Subcutaneous abdominal adipose tissue (tissue), 5 donors: ENCODE data around the gene AAMP.
"Not testable (repeated sequence)": the region's sequence is repeated elsewhere in the genome, so short reads cannot be mapped to it uniquely, and the experiment has no call there.

Source experiments
- H3K27ac ChIP-seq: one replicate; pipeline ENCODE4 v1.7.0; 2013; ENCODE audit warnings: low read depth, mild to moderate bottlenecking, inconsistent platforms, low read length, moderate library complexity
- H3K27me3 ChIP-seq, 5 donors: one replicate each; pipeline ENCODE4 v1.7.0; 2013; ENCODE audit warnings: low read length in 5 of 5, inconsistent platforms in 1 of 5; ENCODE audit not compliant: control insufficient read depth in 5 of 5, insufficient read depth in 4 of 5
- H3K36me3 ChIP-seq, 5 donors: one replicate each; pipeline ENCODE4 v1.7.0; 2013; ENCODE audit warnings: low read length in 5 of 5; ENCODE audit not compliant: control insufficient read depth in 5 of 5, insufficient read depth in 5 of 5
- H3K4me1 ChIP-seq, 5 donors: one replicate each; pipeline ENCODE4 v1.7.0; 2013; ENCODE audit warnings: low read length in 5 of 5, mild to moderate bottlenecking in 3 of 5, moderate library complexity in 1 of 5; ENCODE audit not compliant: control insufficient read depth in 5 of 5, insufficient read depth in 5 of 5
- H3K4me3 ChIP-seq, 5 donors: one replicate each; pipeline ENCODE4 v1.7.0; 2013; ENCODE audit warnings: low read length in 5 of 5, low read depth in 1 of 5
- H3K9ac ChIP-seq, 5 donors: one replicate each; pipeline ENCODE4 v1.7.0; 2013; ENCODE audit warnings: low read length in 5 of 5, mild to moderate bottlenecking in 4 of 5, moderate library complexity in 3 of 5
- H3K9me3 ChIP-seq, 5 donors: one replicate each; pipeline ENCODE4 v1.7.0; 2013; ENCODE audit warnings: low read length in 5 of 5; ENCODE audit not compliant: control insufficient read depth in 5 of 5
- donor health status: healthy.
- donor health status: healthy.
- donor health status: healthy.
- donor health status: healthy.
- donor health status: healthy.

AAMP gene, protein sequence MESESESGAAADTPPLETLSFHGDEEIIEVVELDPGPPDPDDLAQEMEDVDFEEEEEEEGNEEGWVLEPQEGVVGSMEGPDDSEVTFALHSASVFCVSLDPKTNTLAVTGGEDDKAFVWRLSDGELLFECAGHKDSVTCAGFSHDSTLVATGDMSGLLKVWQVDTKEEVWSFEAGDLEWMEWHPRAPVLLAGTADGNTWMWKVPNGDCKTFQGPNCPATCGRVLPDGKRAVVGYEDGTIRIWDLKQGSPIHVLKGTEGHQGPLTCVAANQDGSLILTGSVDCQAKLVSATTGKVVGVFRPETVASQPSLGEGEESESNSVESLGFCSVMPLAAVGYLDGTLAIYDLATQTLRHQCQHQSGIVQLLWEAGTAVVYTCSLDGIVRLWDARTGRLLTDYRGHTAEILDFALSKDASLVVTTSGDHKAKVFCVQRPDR

DNA sequence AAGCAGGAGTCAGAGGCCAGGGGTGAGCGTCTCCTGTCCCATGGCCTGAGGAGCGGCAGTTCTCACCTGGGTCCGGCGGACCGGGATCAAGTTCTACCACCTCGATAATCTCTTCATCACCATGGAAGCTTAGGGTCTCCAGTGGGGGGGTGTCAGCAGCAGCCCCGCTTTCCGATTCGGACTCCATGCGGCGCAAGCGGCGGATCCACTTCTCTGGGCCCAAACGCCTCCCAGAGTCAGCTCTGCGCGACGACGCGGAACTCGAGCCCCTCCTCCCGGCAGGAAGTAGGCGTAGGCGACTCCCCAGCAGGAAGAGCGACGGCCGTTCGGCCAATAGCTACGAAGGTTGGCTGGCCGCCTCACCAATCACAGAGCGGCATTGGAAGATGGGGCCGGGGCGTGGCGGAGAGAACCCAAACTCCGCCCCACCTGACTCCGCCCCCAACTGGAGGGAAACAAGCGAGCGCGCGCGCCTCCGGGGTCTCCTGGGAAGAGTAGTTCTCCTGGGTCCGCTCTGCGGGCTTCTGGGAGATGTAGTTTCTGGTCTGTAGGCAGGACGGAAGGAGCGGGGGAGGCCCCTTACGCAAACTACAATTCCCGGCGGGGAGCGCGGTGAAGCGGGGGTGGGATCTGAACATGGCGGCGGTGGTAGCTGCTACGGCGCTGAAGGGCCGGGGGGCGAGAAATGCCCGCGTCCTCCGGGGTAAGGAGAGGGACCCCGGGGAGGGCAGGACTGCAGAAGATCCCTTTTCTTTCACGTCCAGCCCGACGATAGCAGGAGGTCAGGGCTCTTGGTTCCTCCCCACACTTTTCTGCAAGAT is at the start of gene AAMP, which contains the start of gene PNKD:
Gene AAMP, minus strand, starts transcription at position 238 of the 821 bp plus-strand sequence. Its CDS starts 51 bp downstream, at position 187.
Gene PNKD, plus strand, starts transcription at position 620 of the 821 bp plus-strand sequence. Its CDS starts 17 bp downstream, at position 637.
- Histone ChIP-seq H3K9ac (peak within 1 kb of the TSS; percentile 89 to 98 (median 93)), H3K27ac (peak within 1 kb of the TSS; percentile 88), H3K4me3 (peak within 1 kb of the TSS; percentile 90 to 97 (median 96)), H3K27me3 (no peaks in the 10 kb centered on the region), H3K4me1 (peaks cover 13 to 63% (median 52%) of the 10 kb centered on the region in 5 donors), H3K9me3 (no peaks in the 10 kb centered on the region), H3K36me3 (peaks cover 0 to 43% (median 42%) of the 10 kb centered on the region in 5 donors)

DNA sequence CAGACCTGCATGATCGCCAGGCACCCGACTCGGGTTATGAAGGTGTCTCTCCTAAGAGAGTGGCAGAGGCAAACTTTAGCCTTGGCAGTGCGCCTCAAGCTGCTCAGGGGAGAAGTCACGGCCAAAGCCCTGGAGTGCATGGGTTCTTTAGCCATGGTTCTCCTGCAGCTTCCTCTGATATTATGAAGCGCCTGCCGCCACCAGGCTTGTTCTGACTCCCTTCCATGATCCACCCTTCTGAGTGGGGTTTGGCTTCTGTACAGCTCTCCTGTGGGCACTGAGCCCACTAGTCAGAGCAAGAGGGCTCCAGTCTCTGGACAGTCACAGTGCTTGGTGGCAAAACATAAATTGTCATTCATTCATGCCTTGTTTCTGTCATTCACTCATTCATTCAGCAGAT is 48.3 kb upstream of the AAMP start:
- H3K36me3 ChIP-seq = no peaks in the 10 kb centered on the region
- no peaks in the 10 kb centered on the region for H3K27me3 ChIP-seq
- peaks cover 6 to 18% (median 8%) of the 10 kb centered on the region in 5 donors for H3K4me1 ChIP-seq
- no peak overlapping the region for H3K9ac ChIP-seq
- no peak overlapping the region for H3K27ac ChIP-seq
- no peaks in the 10 kb centered on the region for H3K9me3 ChIP-seq
- H3K4me3 ChIP-seq = no peak overlapping the region

DNA sequence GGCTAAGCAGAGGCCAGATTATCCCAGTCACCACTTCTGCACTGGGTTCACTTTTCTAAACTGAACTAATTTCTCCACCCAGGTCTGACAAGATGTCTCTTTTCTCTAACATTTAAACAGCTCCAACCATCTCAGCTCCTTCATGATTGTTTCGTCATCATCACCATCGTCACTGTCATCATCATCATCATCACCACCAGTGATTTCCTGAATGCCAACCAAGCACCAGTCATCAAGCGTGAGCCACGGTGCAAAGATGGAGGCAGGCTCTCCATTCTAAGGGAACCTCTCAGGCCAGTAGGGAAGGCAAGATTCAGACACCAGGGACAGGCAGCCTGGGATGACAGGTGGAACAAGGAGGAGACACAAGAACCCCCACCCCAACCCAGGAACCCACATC is 47.9 kb upstream of the AAMP start:
- Histone ChIP-seq H3K4me3 (no peak overlapping the region), H3K36me3 (no peaks in the 10 kb centered on the region), H3K4me1 (peaks cover 6 to 18% (median 8%) of the 10 kb centered on the region in 5 donors), H3K27ac (no peak overlapping the region), H3K27me3 (no peaks in the 10 kb centered on the region), H3K9ac (no peak overlapping the region), H3K9me3 (no peaks in the 10 kb centered on the region)

DNA sequence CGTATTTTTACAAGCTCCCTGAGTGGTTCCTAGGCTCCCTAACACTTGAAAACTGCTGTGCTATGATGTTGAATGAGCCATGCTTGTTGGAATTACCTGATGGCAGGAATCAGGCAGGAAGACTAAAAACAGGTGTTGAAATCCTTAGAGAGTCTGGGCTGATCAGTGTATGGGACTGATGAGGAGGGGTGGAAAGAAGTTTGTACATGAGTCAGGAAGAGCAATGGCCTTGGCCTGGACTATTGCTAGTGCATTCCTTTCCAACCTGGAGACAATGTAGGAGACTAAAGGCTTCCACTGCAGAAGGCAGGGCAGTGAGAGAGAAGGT is 47.3 kb upstream of the AAMP start:
- Histone ChIP-seq H3K27me3 (no peaks in the 10 kb centered on the region), H3K9ac (no peak overlapping the region), H3K27ac (no peak overlapping the region), H3K4me3 (no peak overlapping the region), H3K36me3 (no peaks in the 10 kb centered on the region), H3K9me3 (no peaks in the 10 kb centered on the region), H3K4me1 (peaks cover 1 to 12% (median 3%) of the 10 kb centered on the region in 5 donors)

DNA sequence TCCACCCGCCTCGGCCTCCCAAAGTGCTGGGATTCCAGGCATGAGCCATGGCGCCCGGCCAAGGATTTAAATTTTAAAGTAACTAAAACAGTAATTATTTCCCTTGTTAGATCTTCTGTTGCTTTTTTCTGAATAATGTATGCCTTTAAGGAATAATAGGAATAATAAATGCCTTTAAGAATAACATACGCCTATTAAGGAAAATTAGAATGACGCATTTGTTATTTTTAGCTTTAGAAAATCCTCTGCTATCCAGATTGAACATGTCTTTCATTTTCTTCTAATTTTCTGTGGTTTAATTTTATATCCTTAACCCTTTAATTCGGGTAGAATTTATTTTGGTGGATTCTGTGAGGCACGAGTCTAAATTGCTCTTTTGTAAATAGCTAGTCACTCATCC is 45.5 kb upstream of the AAMP start:
- Histone ChIP-seq H3K9ac (no peak overlapping the region), H3K27me3 (no peaks in the 10 kb centered on the region), H3K36me3 (no peaks in the 10 kb centered on the region), H3K4me1 (peaks cover 0 to 2% (median 0%) of the 10 kb centered on the region in 5 donors), H3K27ac (no peak overlapping the region), H3K9me3 (no peaks in the 10 kb centered on the region), H3K4me3 (no peak overlapping the region)

DNA sequence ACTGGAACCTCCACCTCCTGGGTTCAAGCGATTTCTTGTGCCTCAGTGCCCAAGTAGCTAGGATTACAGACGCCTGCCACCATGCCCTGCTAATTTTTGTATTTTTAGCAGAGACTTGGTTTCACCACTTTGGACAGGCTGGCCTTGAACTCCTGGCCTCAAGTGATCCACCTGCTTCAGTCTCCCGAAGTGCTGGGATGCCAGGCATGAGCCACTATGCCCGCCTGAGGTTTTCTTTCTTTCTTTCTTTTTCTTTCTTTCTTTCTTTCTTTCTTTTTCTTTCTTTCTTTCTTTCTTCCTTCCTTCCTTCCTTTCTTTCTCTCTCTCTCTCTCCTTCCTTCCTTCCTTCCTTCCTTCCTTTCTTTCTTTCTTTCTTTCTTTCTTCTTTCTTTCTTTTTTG is 44.8 kb upstream of the AAMP start:
- not testable (repeated sequence) for H3K36me3 ChIP-seq, H3K27ac ChIP-seq, H3K9ac ChIP-seq, H3K27me3 ChIP-seq, H3K4me3 ChIP-seq, H3K4me1 ChIP-seq, H3K9me3 ChIP-seq

DNA sequence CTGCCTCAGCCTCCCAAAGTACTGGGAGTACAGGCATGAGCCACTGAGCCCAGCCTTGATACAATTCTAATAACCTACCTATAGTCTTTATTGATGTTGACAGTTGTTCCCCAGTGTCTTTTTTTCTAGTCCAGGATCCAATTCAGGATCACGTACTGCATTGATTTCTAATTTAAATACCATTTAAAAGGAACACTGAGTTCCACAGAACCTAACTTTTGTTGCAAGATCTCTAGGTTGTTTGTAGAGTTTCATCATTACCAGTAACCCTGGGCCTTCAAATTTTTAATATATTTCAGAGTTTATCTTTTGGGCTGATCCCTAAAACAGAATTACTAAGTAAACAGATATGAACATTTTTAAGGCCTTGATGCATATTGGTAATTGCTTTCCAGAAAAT is 43.4 kb upstream of the AAMP start:
- H3K9me3 ChIP-seq = no peaks in the 10 kb centered on the region
- H3K36me3 ChIP-seq = no peaks in the 10 kb centered on the region
- peaks cover 0 to 4% (median 0%) of the 10 kb centered on the region in 5 donors for H3K4me1 ChIP-seq
- no peaks in the 10 kb centered on the region for H3K27me3 ChIP-seq
- H3K4me3 ChIP-seq = no peak overlapping the region
- no peak overlapping the region for H3K27ac ChIP-seq
- H3K9ac ChIP-seq = no peak overlapping the region

DNA sequence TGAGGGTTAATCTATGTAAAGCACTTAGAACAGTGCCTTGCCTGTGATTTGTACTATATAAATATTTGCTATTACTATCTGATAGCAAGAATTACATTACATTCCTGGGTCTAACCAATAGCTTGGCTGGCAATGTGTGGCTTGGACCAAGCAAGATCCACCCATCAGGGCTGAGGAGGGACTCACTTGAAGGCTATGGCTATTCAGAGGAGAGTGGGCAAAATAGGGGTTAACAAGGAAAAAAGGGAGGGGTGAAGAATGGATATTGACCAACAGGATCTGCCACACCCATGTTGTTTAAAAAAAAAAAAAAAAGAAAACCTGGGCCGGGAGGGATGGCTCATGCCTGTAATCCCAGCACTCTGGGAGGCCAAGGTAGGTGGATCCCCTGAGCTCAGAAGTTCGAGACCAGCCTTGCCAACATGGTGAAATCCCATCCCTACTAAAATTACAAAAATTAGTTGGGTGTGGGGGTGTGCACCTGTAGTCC is 42.4 kb upstream of the AAMP start:
- Histone ChIP-seq H3K27me3 (no peaks in the 10 kb centered on the region), H3K36me3 (no peaks in the 10 kb centered on the region), H3K27ac (no peak overlapping the region), H3K9me3 (no peaks in the 10 kb centered on the region), H3K4me1 (peaks cover 0 to 4% (median 0%) of the 10 kb centered on the region in 5 donors), H3K9ac (no peak overlapping the region), H3K4me3 (no peak overlapping the region)

DNA sequence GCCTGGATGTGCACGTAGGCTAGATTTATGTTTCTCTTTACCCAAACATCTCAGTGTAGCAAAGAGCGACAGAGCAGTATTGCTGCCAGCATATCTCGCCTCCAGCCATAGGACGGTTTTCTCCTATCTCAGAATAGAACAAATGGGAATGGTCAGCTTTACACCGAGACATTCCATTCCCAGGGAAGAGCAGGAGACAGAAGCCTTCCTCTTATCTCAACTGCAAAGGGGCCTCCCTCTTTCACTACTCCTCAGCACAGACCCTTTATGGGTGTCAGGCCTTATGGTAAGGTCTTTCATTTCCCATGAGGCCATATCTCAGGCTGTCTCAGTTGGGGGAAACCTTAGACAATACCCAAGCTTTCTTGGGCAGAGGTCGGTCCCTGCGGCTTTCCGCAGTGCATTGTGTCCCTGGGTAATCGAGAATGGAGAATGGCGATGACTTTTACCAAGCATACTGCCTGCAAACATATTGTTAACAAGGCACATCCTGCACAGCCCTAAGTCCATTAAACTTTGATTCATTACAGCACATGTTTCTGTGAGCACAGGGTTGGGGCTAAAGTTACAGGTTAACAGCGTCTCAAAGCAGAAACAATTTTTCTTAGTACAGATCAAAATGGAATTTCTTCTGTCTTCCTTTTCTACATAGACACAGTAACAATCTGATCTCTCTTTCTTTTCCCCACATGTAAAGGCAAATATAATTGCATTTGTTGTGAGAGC is 41.8 kb upstream of the AAMP start:
- not testable (repeated sequence) for H3K9ac ChIP-seq, H3K27me3 ChIP-seq, H3K4me1 ChIP-seq, H3K36me3 ChIP-seq, H3K9me3 ChIP-seq, H3K4me3 ChIP-seq, H3K27ac ChIP-seq
